ENCODE data around the gene MEF2D.

DNA sequence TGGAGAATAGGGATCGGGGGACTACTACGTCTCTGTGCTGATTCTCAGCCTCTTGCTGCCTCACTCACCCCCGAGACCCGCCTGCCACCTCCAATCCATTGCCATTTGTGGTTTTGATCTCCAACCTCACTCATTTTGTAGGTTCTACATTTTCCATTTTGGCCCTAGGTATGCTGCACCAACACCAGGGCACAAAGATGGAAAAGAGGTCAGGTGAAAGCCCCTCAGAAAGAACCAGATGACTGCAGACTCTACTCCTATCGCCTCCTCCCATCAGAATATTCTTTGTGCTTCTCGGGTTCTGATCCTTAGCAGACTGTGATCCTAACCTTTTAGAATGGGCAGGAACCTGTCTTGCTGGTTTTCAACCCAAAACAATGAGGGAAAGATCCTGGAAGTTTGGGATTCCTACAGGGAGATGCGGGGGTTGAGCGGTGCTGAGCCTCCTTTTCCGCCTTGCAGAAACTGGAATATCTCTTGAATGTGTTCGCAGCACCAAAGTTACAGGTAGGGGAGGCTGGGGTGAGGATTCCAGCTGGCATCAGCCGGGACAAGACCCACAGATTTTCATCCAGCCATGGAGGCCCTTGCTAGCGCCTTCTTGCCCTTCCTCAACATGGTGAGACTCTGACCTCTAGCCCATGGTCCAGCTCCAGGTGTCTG, 78.5 kb downstream of the MEF2D start:
- TF ChIP-seq, protein P1, sequence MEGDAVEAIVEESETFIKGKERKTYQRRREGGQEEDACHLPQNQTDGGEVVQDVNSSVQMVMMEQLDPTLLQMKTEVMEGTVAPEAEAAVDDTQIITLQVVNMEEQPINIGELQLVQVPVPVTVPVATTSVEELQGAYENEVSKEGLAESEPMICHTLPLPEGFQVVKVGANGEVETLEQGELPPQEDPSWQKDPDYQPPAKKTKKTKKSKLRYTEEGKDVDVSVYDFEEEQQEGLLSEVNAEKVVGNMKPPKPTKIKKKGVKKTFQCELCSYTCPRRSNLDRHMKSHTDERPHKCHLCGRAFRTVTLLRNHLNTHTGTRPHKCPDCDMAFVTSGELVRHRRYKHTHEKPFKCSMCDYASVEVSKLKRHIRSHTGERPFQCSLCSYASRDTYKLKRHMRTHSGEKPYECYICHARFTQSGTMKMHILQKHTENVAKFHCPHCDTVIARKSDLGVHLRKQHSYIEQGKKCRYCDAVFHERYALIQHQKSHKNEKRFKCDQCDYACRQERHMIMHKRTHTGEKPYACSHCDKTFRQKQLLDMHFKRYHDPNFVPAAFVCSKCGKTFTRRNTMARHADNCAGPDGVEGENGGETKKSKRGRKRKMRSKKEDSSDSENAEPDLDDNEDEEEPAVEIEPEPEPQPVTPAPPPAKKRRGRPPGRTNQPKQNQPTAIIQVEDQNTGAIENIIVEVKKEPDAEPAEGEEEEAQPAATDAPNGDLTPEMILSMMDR (IDR thresholded peaks at IDR 0.05) = no peak
- no peak for TF ChIP-seq POLR2A (IDR thresholded peaks at IDR 0.05)

Measured in right lobe of liver (tissue), 4 donors.